Measurements from ENCODE around the gene AP1AR. TPM values are rescaled to one million over a fixed set of nuclear protein-coding genes. Genes with fewer than 3 reads are reported as not detected.
"Not testable (repeated sequence)": the region's sequence is repeated elsewhere in the genome, so short reads cannot be mapped to it uniquely, and the experiment has no call there.

AP1AR gene
- total RNA-seq, 1 experiment from 2014 or later, result 25.8 TPM

DNA sequence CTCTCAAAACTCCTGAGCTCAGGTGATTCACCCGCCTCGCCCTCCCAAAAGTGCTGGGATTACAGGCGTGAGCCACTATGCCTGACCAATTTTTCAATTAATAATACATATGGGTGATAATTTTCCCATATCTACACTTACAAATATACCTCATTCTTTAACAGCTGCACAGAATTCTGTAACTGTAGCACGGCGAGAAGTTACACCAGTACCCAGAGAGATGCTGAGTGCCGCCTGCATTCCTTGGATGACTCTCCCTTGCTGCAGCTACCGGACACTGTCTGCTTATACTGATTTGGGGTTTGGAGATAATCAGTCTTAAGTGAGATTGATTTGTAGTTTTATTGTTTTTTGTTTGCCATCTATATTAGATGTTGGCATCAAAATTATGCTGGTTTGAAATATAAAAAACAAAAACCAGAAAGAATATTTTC is 48.3 kb downstream of the AP1AR start:
- no peak for DNase-seq
- H3K36me3 ChIP-seq (replicated peaks; ENCODE audit: control insufficient read depth, insufficient read depth, low read length), result no peaks in the 10 kb centered on the region

DNA sequence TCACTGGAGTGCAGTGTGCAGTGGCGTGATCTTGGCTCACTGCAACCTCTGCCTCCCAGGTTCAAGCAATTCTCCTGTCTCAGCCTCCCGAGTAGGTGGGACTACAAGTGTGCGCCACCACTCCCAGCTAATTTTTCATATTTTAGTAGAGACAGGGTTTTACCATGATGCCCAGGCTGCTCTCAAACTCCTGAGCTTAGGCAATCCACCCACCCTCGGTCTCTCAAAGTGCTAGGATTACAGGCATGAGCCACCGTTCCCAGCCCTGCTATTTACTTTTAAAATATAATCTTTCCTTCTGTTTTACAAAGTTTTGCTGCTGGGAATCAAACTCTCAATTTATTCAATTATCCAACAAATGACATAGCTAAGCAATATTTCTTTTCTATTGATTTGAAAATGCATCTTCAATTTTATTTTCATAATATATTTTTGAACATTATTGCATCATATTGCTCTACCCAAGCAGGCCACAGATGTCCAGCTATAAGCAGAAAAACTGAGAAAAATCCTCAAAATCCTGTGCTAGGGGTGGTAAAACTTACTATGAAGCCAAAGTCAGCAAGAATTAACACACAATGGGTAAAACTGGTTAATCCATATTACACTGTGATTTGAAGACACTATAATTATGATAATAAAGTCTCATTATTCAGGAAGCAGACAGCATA is 48.9 kb downstream of the AP1AR start:
- H3K4me3 ChIP-seq (ENCODE audit: insufficient read depth, low read depth, low read length), result no peak overlapping the region
- no peaks in the 10 kb centered on the region for H3K36me3 ChIP-seq (replicated peaks; ENCODE audit: control insufficient read depth, insufficient read depth, low read length)
- peaks cover 9% of the 10 kb centered on the region for H3K27me3 ChIP-seq (ENCODE audit: control insufficient read depth, insufficient read depth, low read length)
- no peak for DNase-seq

More for the DNA sequence above, 48.3 kb downstream of the AP1AR start:
- H3K27me3 ChIP-seq (ENCODE audit: control insufficient read depth, insufficient read depth, low read length), result peaks cover 3% of the 10 kb centered on the region
- no peak overlapping the region for H3K4me3 ChIP-seq (ENCODE audit: insufficient read depth, low read depth, low read length)

GRCh38 chr4:112281895-112282398 is 50.4 kb downstream of the AP1AR start:
- not testable (repeated sequence) for DNase-seq; H3K36me3 ChIP-seq (replicated peaks; ENCODE audit: control insufficient read depth, insufficient read depth, low read length); H3K4me3 ChIP-seq (ENCODE audit: insufficient read depth, low read depth, low read length)
- H3K27me3 ChIP-seq (ENCODE audit: control insufficient read depth, insufficient read depth, low read length), result peaks cover 19% of the 10 kb centered on the region

DNA sequence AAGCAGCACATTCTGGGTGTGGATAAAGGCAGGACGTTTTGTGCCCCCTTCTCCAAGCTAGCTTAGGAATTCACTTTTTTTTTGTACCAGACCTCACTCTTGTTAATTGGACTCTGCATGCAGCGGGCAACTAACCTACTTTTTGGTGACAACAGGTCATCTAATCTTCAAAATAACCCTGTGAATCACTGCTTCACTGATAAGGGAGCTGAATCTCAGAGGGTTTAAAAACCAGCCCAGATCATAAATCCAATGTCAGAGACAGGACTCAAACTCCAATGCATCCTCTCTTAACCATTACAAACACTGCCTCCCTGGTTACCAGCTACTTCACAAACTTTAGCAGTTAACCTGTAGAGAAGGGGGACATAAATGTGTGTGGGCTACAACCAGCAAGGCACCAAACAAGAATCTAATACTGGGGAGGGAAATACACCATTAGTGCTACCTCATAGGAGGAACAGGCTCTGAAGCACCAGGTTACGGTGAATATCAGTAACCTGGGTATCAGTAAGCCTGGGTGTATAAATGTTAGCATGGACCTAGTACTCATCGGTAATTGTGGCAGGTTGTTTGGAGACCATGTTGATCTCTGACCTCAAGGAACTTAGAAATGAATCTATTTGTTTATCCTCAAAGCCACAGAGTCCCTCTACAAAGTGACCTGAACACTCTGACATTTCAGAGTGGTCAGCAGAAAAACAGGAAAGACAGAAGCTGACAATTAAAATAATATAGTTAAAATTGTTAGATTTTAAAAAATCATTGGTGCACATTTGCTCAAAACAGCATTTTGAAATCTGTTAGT is 51.5 kb downstream of the AP1AR start:
- H3K4me3 ChIP-seq (ENCODE audit: insufficient read depth, low read depth, low read length), result no peak overlapping the region
- DNase-seq, result no peak
- H3K36me3 ChIP-seq (replicated peaks; ENCODE audit: control insufficient read depth, insufficient read depth, low read length), result no peaks in the 10 kb centered on the region
- peaks cover 19% of the 10 kb centered on the region for H3K27me3 ChIP-seq (ENCODE audit: control insufficient read depth, insufficient read depth, low read length)

- no peak overlapping the region for H3K4me3 ChIP-seq (ENCODE audit: insufficient read depth, low read depth, low read length)
- peaks cover 19% of the 10 kb centered on the region for H3K27me3 ChIP-seq (ENCODE audit: control insufficient read depth, insufficient read depth, low read length)
- no peak for DNase-seq
- H3K36me3 ChIP-seq (replicated peaks; ENCODE audit: control insufficient read depth, insufficient read depth, low read length), result no peaks in the 10 kb centered on the region
Observed at GRCh38 chr4:112284166-112284565, 52.6 kb downstream of the AP1AR start.

- H3K36me3 ChIP-seq (replicated peaks; ENCODE audit: control insufficient read depth, insufficient read depth, low read length), result no peaks in the 10 kb centered on the region
- H3K4me3 ChIP-seq (ENCODE audit: insufficient read depth, low read depth, low read length), result peak overlapping the region; percentile 76
- peak; percentile 35 for DNase-seq
- H3K27me3 ChIP-seq (ENCODE audit: control insufficient read depth, insufficient read depth, low read length), result peaks cover 19% of the 10 kb centered on the region
Observed at GRCh38 chr4:112284662-112285411, 53.2 kb downstream of the AP1AR start.

DNA sequence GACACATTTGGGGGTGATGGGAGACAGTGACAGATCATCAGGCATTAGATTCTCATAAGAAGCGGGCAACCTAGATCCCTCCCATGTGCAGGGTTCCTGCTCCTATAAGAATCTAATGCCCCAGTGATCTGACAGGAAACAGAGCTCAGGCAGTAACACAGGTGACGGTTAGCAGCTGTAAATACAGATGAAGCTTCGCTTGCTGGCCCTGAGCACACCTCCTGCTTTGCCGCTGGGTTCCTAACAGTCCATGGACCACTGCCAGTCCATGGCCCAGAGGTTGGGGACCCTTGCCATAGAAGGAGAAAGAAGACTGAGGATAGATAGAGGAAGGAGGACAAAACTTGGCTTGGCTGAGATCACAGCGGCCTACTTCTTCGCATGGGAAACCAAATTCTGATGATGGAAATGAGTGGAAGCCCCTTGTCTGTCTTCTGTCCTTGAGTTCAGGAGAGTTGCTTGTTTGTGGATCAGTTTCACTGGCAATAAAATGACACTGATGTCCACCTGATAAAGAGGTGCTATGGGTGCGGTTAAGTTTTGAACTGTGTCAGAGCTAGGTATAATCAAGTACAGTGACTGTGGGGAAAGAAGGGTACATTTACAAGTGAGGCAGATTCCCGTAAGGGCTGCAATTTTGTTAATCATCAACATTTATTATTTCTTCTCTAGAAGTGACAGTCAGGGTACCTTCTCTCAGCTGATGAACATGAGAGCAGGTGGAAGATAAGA is 55.8 kb downstream of the AP1AR start:
- H3K36me3 ChIP-seq (replicated peaks; ENCODE audit: control insufficient read depth, insufficient read depth, low read length), result no peaks in the 10 kb centered on the region
- peaks cover 19% of the 10 kb centered on the region for H3K27me3 ChIP-seq (ENCODE audit: control insufficient read depth, insufficient read depth, low read length)
- H3K4me3 ChIP-seq (ENCODE audit: insufficient read depth, low read depth, low read length), result no peak overlapping the region
- no peak for DNase-seq

GRCh38 chr4:112288455-112288854 is 56.9 kb downstream of the AP1AR start:
- no peak for DNase-seq
- Histone ChIP-seq H3K36me3 (replicated peaks; ENCODE audit: control insufficient read depth, insufficient read depth, low read length) (no peaks in the 10 kb centered on the region), H3K27me3 (ENCODE audit: control insufficient read depth, insufficient read depth, low read length) (peaks cover 19% of the 10 kb centered on the region), H3K4me3 (ENCODE audit: insufficient read depth, low read depth, low read length) (no peak overlapping the region)

GRCh38 chr4:112289407-112290253 is 58.0 kb downstream of the AP1AR start:
- Histone ChIP-seq H3K36me3 (replicated peaks; ENCODE audit: control insufficient read depth, insufficient read depth, low read length) (no peaks in the 10 kb centered on the region), H3K27me3 (ENCODE audit: control insufficient read depth, insufficient read depth, low read length) (peaks cover 17% of the 10 kb centered on the region), H3K4me3 (ENCODE audit: insufficient read depth, low read depth, low read length) (no peak overlapping the region)
- no peak for DNase-seq

GRCh38 chr4:112290341-112290740 is 58.8 kb downstream of the AP1AR start:
- Histone ChIP-seq H3K27me3 (ENCODE audit: control insufficient read depth, insufficient read depth, low read length) (peaks cover 12% of the 10 kb centered on the region), H3K4me3 (ENCODE audit: insufficient read depth, low read depth, low read length) (no peak overlapping the region), H3K36me3 (replicated peaks; ENCODE audit: control insufficient read depth, insufficient read depth, low read length) (no peaks in the 10 kb centered on the region)
- no peak for DNase-seq

- Histone ChIP-seq H3K36me3 (replicated peaks; ENCODE audit: control insufficient read depth, insufficient read depth, low read length) (no peaks in the 10 kb centered on the region), H3K4me3 (ENCODE audit: insufficient read depth, low read depth, low read length) (no peak within 1 kb of the TSS), H3K27me3 (ENCODE audit: control insufficient read depth, insufficient read depth, low read length) (no peaks in the 10 kb centered on the region)
- DNase-seq, result no peak
Observed at GRCh38 chr4:112296949-112297880, 65.6 kb downstream of the AP1AR start, which contains the start of gene ALPK1. Gene ALPK1 (plus strand): TSS chr4:112297369.

DNA sequence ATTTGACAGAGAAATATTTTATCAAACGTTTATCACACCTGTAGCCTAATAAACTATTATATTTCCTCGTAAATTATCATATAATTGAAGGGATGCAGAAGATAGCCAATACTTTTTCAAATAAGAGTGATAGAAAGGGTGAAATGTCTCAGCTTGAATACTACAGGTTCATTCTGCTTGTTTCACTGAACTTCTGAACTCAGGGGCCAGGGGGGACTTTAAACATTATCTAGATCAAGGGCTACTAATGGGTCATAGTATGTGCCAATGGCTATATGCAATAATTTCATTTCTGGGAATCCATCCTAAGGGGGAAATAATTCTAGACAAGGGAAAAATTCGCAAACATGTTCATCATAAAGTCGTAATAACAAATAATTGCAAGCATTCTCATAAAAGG is 68.1 kb downstream of the AP1AR start:
- Histone ChIP-seq H3K4me3 (ENCODE audit: insufficient read depth, low read depth, low read length) (no peak overlapping the region), H3K36me3 (replicated peaks; ENCODE audit: control insufficient read depth, insufficient read depth, low read length) (no peaks in the 10 kb centered on the region), H3K27me3 (ENCODE audit: control insufficient read depth, insufficient read depth, low read length) (no peaks in the 10 kb centered on the region)
- DNase-seq, result no peak
